ENCODE results near the gene WNT16. TPM values are rescaled to one million over a fixed set of nuclear protein-coding genes. Genes with fewer than 3 reads are reported as not detected.
"Not testable (repeated sequence)": the region's sequence is repeated elsewhere in the genome, so short reads cannot be mapped to it uniquely, and the experiment has no call there.

WNT16 gene
- total RNA-seq, 4 donors from 2014 or later: not detected

- no peak for TF ChIP-seq CTCF (IDR thresholded peaks at IDR 0.05)
- ATAC-seq (ENCODE audit: low FRiP score): no peak
- DNase-seq (ENCODE audit: low spot score): no peak
Observed at GRCh38 chr7:121306565-121306964, 22.2 kb upstream of the WNT16 start.

GRCh38 chr7:121307021-121307574 is 21.7 kb upstream of the WNT16 start:
- DNase-seq (ENCODE audit: low spot score) (no peak), ATAC-seq (ENCODE audit: low FRiP score) (no peak)
- TF ChIP-seq CTCF (IDR thresholded peaks at IDR 0.05): no peak

- DNase-seq (ENCODE audit: low spot score) (no peak), ATAC-seq (ENCODE audit: low FRiP score) (no peak)
- no peak for TF ChIP-seq CTCF (IDR thresholded peaks at IDR 0.05)
Observed at GRCh38 chr7:121313220-121313792, 15.5 kb upstream of the WNT16 start.

GRCh38 chr7:121313793-121314676 is 14.8 kb upstream of the WNT16 start:
- no peak for TF ChIP-seq CTCF (IDR thresholded peaks at IDR 0.05)
- no peak for DNase-seq (ENCODE audit: low spot score)
- no peak for ATAC-seq (ENCODE audit: low FRiP score)

GRCh38 chr7:121315170-121315569 is 13.6 kb upstream of the WNT16 start:
- not testable (repeated sequence) for DNase-seq (ENCODE audit: low spot score); ATAC-seq (ENCODE audit: low FRiP score)

GRCh38 chr7:121322460-121322859 is 6.3 kb upstream of the WNT16 start:
- ATAC-seq (ENCODE audit: low FRiP score): no peak
- no peak for TF ChIP-seq CTCF (IDR thresholded peaks at IDR 0.05)
- DNase-seq (ENCODE audit: low spot score): no peak

GRCh38 chr7:121323515-121324302 is 5.1 kb upstream of the WNT16 start:
- ATAC-seq (ENCODE audit: low FRiP score): no peak
- TF ChIP-seq CTCF (IDR thresholded peaks at IDR 0.05): no peak
- no peak for DNase-seq (ENCODE audit: low spot score)
